ENCODE measurements around the gene ATXN7L3.

- no peak for TF ChIP-seq ZNF174 (CRISPR knock-in tag; IDR thresholded peaks at IDR 0.05)
- TF ChIP-seq GABPA (tag; conservative IDR thresholded peaks at IDR 0.05; ENCODE audit: low read depth): no peak
- TF ChIP-seq CTCF (IDR thresholded peaks at IDR 0.05 in 2 of 3, conservative IDR thresholded peaks at IDR 0.05 in 1 of 3; ENCODE audit: insufficient read depth in 2 of 3, low read depth in 1 of 3, low read length in 3 of 3): no peak
- no peak for TF ChIP-seq EZH2 (IDR thresholded peaks at IDR 0.05; ENCODE audit: borderline replicate concordance, low read depth, low read length)
- no peak for TF ChIP-seq JUN (IDR thresholded peaks at IDR 0.05; ENCODE audit: borderline replicate concordance, low read depth, low read length)
- TF ChIP-seq JUN (CRISPR knock-in tag; IDR thresholded peaks at IDR 0.05; ENCODE audit: borderline replicate concordance): no peak
- no peak for TF ChIP-seq CBFB (CRISPR knock-in tag; IDR thresholded peaks at IDR 0.05)
- no peak for TF ChIP-seq ARID3A (IDR thresholded peaks at IDR 0.05; ENCODE audit: borderline replicate concordance, low read depth, low read length)
Observed at GRCh38 chr17:44230140-44230539, 30.5 kb upstream of the ATXN7L3 start.

Data from K562 (cell line).